HepG2 (cell line): ENCODE results near the gene EIF4E1B. TPM values are rescaled to one million over a fixed set of nuclear protein-coding genes. Genes with fewer than 3 reads are reported as not detected.

Experiments
- ATAC-seq: fragments of 200-7000 bp; cut with Tn5 transposase; 3 replicates; pipeline ENCODE4 v1.9.1; 2020; ENCODE audit warnings: mild to moderate bottlenecking, moderate library complexity
- BruUV-seq: library from RNA; stranded (reverse); fragments of 400-500 nt; replicated peaks from 2 replicates; lab custom pipeline; 2021; lab: Mats Ljungman, UMichigan
- CTCF ChIA-PET: fragments of 300-600 bp; formaldehyde crosslinking; extraction: SDS; loops from one replicate; lab custom pipeline; 2021; ENCODE audit warnings: low total read pairs, inconsistent platforms, low intra/inter-chr PET ratio; lab: Yijun Ruan, JAX
- POLR2A ChIA-PET: fragments of 350-600 bp; sonication (Branson Sonifier 250); formaldehyde crosslinking; loops from one replicate; lab custom pipeline; 2020; ENCODE audit warnings: antibody characterized with exemption, inconsistent platforms; lab: Yijun Ruan, JAX
- DNase-seq: peaks from one replicate; pipeline ENCODE4 v3.0.0-alpha.2; 2015; ENCODE audit warnings: low spot score
- FAIRE-seq: peaks from 3 replicates; lab custom pipeline; 2011; peaks lifted over from hg19 to GRCh38; lab: Jason Lieb, UNC
- H2AFZ ChIP-seq: one replicate; pipeline ENCODE4 v1.6.1; 2011; ENCODE audit warnings: low read length, inconsistent platforms
- H3K27ac ChIP-seq: fragments of 300-600 bp; 3 replicates; pipeline ENCODE4 v1.8.0; 2011; ENCODE audit warnings: mixed run types, mild to moderate bottlenecking, mixed read lengths, low read length, inconsistent platforms; ENCODE audit not compliant: insufficient read depth; ENCODE audit errors: extremely low read length
- H3K27me3 ChIP-seq, 2 experiments: fragments of 200-600 bp in 1 of 2; 2 replicates in 1 of 2; 3 replicates in 1 of 2; pipeline versions ENCODE4 v1.6.0 to v1.8.0; 2011; ENCODE audit warnings: low read length in 2 of 2, mild to moderate bottlenecking in 2 of 2, moderate library complexity in 2 of 2, inconsistent platforms in 1 of 2; ENCODE audit not compliant: insufficient read depth in 2 of 2, control insufficient read depth in 1 of 2
- H3K36me3 ChIP-seq, 2 experiments: fragments of 200-600 bp in 1 of 2; replicated peaks in 1 of 2; 2 replicates in 1 of 2; 3 replicates in 1 of 2; pipeline versions ENCODE4 v1.5.1 to v1.8.0; 2011; ENCODE audit warnings: low read length in 2 of 2, inconsistent platforms in 1 of 2; ENCODE audit not compliant: insufficient read depth in 2 of 2, control insufficient read depth in 1 of 2
- H3K4me1 ChIP-seq: 2 replicates; pipeline ENCODE4 v1.5.1; 2012; ENCODE audit warnings: low read length, inconsistent platforms; ENCODE audit not compliant: insufficient read depth
- H3K4me2 ChIP-seq: 2 replicates; pipeline ENCODE4 v1.6.0; 2011; ENCODE audit warnings: low read depth, low read length, inconsistent platforms
- H3K4me3 ChIP-seq, 3 experiments: fragments of 200-600 bp in 1 of 3; sonication (generic), shearing (Covaris generic) in 1 of 3; replicated peaks in 1 of 3; 2 replicates each; pipeline ENCODE4 v1.5.1; 2011 to 2016; ENCODE audit warnings: low read length in 3 of 3, inconsistent platforms in 2 of 3, low read depth in 2 of 3, mild to moderate bottlenecking in 2 of 3, control low read depth in 1 of 3, mixed read lengths in 1 of 3; ENCODE audit not compliant: insufficient read depth in 1 of 3
- H3K79me2 ChIP-seq: one replicate; pipeline ENCODE4 v1.6.1; 2011; ENCODE audit warnings: low read length, inconsistent platforms; ENCODE audit not compliant: insufficient read depth
- H3K9ac ChIP-seq: 2 replicates; pipeline ENCODE4 v1.6.0; 2011; ENCODE audit warnings: mild to moderate bottlenecking, low read depth, low read length, inconsistent platforms; ENCODE audit not compliant: insufficient read depth
- H3K9me3 ChIP-seq: 2 replicates; pipeline ENCODE4 v1.5.1; 2012; ENCODE audit warnings: mild to moderate bottlenecking, low read length
- H4K20me1 ChIP-seq: 2 replicates; pipeline ENCODE4 v1.6.0; 2011; ENCODE audit warnings: inconsistent platforms, mild to moderate bottlenecking, low read length, moderate library complexity; ENCODE audit not compliant: insufficient read depth
- HNF1A ChIP-seq, 2 experiments: sonication (generic) in 1 of 2; formaldehyde crosslinking in 1 of 2; IDR thresholded peaks; 2 replicates each; pipeline versions ENCODE4 v1.4.0 to v1.6.1; 2016 to 2020; ENCODE audit warnings: borderline replicate concordance in 1 of 2, low read depth in 1 of 2, mild to moderate bottlenecking in 1 of 2, missing genetic modification reagents in 1 of 2
- ZNF160 ChIP-seq: sonication (generic); formaldehyde crosslinking; IDR thresholded peaks from 2 replicates; pipeline ENCODE4 v1.8.0; 2022; ENCODE audit warnings: mild to moderate bottlenecking, inconsistent platforms, missing genetic modification reagents
- WGBS: methylation state at CpG from one replicate; pipeline ENCODE4 v1.1.6; 2017; ENCODE audit warnings: low lambda C conversion rate; 5-methylcytosine and 5-hydroxymethylcytosine counted together
- in situ Hi-C: cut with HindIII; loops from 2 replicates; pipeline ENCODE4 v1.10.0; 2017; ENCODE audit warnings: low pct_unique_long_range_greater_than_20kb; ENCODE audit not compliant: extremely low pct_ligation_motif_present
- intact Hi-C: fragments of 100-400 bp; cut with micrococcal nuclease; formaldehyde crosslinking; loops from one replicate; pipeline ENCODE4 v1.10.0; 2022; ENCODE audit not compliant: unreplicated experiment
- polyA plus RNA-seq, 8 experiments: library from polyadenylated mRNA; depleted of rRNA in 3 of 8; stranded (reverse) in 7 of 8; unstranded in 1 of 8; fragments of >200 nt; fragmentation: Illumina TruSeq in 4 of 8; extraction: Trizol in 4 of 8; gene quantifications; 2 replicates each; pipeline versions ENCODE4 v1.2.1 to v1.2.3, GENCODE V29; 2011 to 2016; ENCODE audit warnings: low read depth in 4 of 8, missing spikeins in 1 of 8, mixed read lengths in 1 of 8; ENCODE audit not compliant: insufficient read depth in 1 of 8
- total RNA-seq, 5 experiments: library from RNA; depleted of rRNA; stranded (reverse); fragments of >200 nt; fragmentation: Illumina TruSeq; extraction: Trizol; gene quantifications; 2 replicates each; pipeline ENCODE4 v1.2.3, GENCODE V29; 2016; ENCODE audit warnings: low read depth in 1 of 5

Gene EIF4E1B
- total and polyA plus RNA-seq, 2 of the 13 experiments (the other 11 are each of a cell fraction or from before 2014, with no cell fraction given): not detected

- POLR2A ChIA-PET: no interaction called here
- no peak overlapping the region for H2AFZ ChIP-seq
- ATAC-seq (no peak), DNase-seq (no peak), FAIRE-seq (no peak)
- H3K4me1 ChIP-seq: no peaks in the 10 kb centered on the region
- TF ChIP-seq ZNF160 (CRISPR knock-in tag): no peak
- TF ChIP-seq HNF1A (IDR thresholded peaks at IDR 0.05; ENCODE audit: low read depth): no peak
- TF ChIP-seq HNF1A (CRISPR knock-in tag; IDR thresholded peaks at IDR 0.05; ENCODE audit: borderline replicate concordance): no peak
- 97% methylated on average over 10 of the region's 12 CpGs for WGBS
- intact Hi-C loops: no loop called here
- CTCF ChIA-PET: no interaction called here
- H3K4me2 ChIP-seq: no peak overlapping the region
- in situ Hi-C loops: loop anchor here (25.0 kb wide), 1 partner anchor 856 kb away; no protein-coding TSS in a partner anchor
- no peaks in the 10 kb centered on the region for H3K79me2 ChIP-seq
- no peaks in the 10 kb centered on the region for H4K20me1 ChIP-seq
- H3K27me3 ChIP-seq: no peaks in the 10 kb centered on the region; a peak in 1 of 5 replicates
- H3K9me3 ChIP-seq: no peaks in the 10 kb centered on the region; the same call in 1 of the 2 replicates
- H3K27ac ChIP-seq: no peak overlapping the region
- H3K9ac ChIP-seq: no peak overlapping the region
- H3K36me3 ChIP-seq: peaks cover 0 to 13% of the 10 kb centered on the region in 2 experiments; a peak in 1 of 5 replicates
- no TSS peak for BruUV-seq
- no peak overlapping the region for H3K4me3 ChIP-seq
These were observed 37.1 kb upstream of the EIF4E1B start for GRCh38 chr5:176593273-176593869.
